ENCODE results near the gene TMEM14A.
"Not testable (repeated sequence)": the region's sequence is repeated elsewhere in the genome, so short reads cannot be mapped to it uniquely, and the experiment has no call there.

TMEM14A gene

DNA sequence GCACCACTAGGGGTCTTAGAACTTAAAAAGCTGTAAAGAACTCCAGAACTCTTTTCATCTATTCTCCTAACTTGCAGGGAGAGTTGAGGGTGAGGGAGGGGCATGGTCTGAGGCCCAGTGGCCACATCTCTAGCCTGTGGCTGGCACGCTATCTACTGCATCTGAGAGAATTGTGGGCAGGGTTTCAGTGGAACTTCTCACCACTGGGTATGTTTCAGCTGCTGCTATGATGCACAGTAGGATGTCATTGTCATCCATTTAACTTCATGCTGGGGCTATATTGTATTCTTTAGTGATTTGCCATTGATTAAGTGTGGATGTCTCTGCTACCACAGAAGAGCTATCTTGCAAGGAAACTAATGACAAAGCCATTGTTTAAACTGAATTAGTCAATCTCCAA is 4.5 kb downstream of the TMEM14A start:
- Histone ChIP-seq H3K79me2 (ENCODE audit: low read length) (no peaks in the 10 kb centered on the region), H3K4me2 (ENCODE audit: low read length) (no peak overlapping the region), H3K27me3 (ENCODE audit: low read depth, low read length) (0 out of 2 replicates have a peak, but pooled peaks cover 4% of the 10 kb centered on the region), H3K4me1 (ENCODE audit: low read length) (peaks cover 14% of the 10 kb centered on the region), H3K9me3 (ENCODE audit: insufficient read depth, low read length) (no peaks in the 10 kb centered on the region), H2AFZ (ENCODE audit: low read depth, low read length) (no peak overlapping the region), H4K20me1 (ENCODE audit: insufficient read depth, low read length) (no peaks in the 10 kb centered on the region), H3K36me3 (replicated peaks; ENCODE audit: low read depth, low read length) (peaks cover 10% of the 10 kb centered on the region), H3K9ac (ENCODE audit: low read length) (no peak overlapping the region), H3K27ac (ENCODE audit: low read length) (no peak overlapping the region), H3K4me3 (ENCODE audit: low read length) (no peak overlapping the region)
- TF ChIP-seq CTCF (IDR thresholded peaks at IDR 0.05; ENCODE audit: low read depth, low read length) (no peak), EZH2phosphoT487 (IDR thresholded peaks at IDR 0.05; ENCODE audit: low read depth) (no peak)

DNA sequence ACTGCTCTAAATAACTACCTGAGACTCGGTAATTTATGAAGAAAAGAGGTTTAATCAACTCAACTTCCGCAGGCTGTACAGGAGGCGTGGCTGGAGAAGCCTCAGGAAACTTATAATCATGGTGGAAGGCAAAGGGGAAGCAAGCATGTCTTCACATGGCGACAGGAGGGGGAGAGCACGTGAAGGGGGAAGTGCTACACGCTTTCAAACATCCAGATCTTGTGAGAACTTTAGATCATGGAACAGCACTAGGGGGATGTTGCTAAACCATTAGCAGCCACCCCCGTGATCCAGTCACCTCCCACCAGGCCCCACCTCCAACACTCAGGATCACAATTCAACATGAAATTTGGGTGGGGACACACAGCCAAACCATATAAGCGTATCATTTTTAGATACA is 5.7 kb downstream of the TMEM14A start:
- H3K27me3 ChIP-seq (ENCODE audit: low read depth, low read length); H3K4me2 ChIP-seq (ENCODE audit: low read length); H3K79me2 ChIP-seq (ENCODE audit: low read length): not testable (repeated sequence)

GRCh38 chr6:52681416-52681815 is 10.5 kb downstream of the TMEM14A start:
- Histone ChIP-seq H3K27me3 (ENCODE audit: low read depth, low read length) (no peaks in the 10 kb centered on the region), H3K79me2 (ENCODE audit: low read length) (no peaks in the 10 kb centered on the region), H3K9me3 (ENCODE audit: insufficient read depth, low read length) (no peaks in the 10 kb centered on the region), H3K27ac (ENCODE audit: low read length) (no peak overlapping the region), H3K4me3 (ENCODE audit: low read length) (no peak overlapping the region), H2AFZ (ENCODE audit: low read depth, low read length) (no peak overlapping the region), H3K4me2 (ENCODE audit: low read length) (no peak overlapping the region), H3K9ac (ENCODE audit: low read length) (no peak overlapping the region), H3K4me1 (ENCODE audit: low read length) (no peaks in the 10 kb centered on the region), H3K36me3 (replicated peaks; ENCODE audit: low read depth, low read length) (peaks cover 18% of the 10 kb centered on the region), H4K20me1 (ENCODE audit: insufficient read depth, low read length) (no peaks in the 10 kb centered on the region)
- no peak for TF ChIP-seq EZH2phosphoT487 (IDR thresholded peaks at IDR 0.05; ENCODE audit: low read depth)
- TF ChIP-seq CTCF (IDR thresholded peaks at IDR 0.05; ENCODE audit: low read depth, low read length), result no peak

More for the DNA sequence above, 5.7 kb downstream of the TMEM14A start:
- H3K4me3 ChIP-seq (ENCODE audit: low read length); H3K4me1 ChIP-seq (ENCODE audit: low read length); H3K9me3 ChIP-seq (ENCODE audit: insufficient read depth, low read length); H3K9ac ChIP-seq (ENCODE audit: low read length); H4K20me1 ChIP-seq (ENCODE audit: insufficient read depth, low read length); H3K27ac ChIP-seq (ENCODE audit: low read length); H2AFZ ChIP-seq (ENCODE audit: low read depth, low read length): not testable (repeated sequence)
- peaks cover 10% of the 10 kb centered on the region for H3K36me3 ChIP-seq (replicated peaks; ENCODE audit: low read depth, low read length)

DNA sequence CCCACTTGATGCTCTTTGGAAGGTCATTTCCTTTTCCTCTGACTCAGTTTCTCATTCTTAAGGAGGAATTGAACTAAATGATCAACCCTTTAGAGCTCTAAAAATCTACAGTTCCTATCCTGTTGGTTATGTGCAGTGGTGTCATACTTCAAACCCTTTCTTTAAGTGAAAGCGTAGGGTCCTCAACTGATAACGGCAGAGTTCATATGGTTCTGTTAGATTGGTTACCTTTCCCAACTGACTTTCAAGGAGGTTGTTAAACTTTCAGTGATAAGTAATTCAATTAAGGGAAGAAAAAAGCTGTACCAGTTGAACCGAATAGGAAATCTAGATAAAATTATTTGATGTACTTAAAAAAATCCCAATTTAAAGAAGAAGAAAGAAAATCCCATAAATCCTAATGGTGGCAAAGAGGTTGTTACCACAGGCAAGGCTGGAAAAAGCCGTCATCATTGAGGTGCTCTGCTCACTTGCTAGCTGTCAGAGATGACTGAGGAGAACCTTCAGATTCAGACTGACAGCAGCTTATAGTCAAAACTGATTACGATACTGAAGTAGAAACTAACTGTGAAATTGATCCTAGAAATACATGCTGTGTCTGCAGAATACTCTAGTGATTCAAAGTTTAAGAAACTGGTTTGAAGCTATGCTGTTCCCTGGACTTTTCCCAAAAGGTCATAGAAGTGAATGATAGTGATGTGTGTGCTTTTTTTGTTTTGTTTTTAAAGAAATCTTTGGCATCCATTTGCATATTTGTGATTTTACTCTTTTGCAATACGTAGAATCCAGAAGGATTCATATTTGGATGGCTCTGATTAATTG is 16.2 kb downstream of the TMEM14A start:
- H3K4me3 ChIP-seq (ENCODE audit: low read length), result no peak overlapping the region
- H4K20me1 ChIP-seq (ENCODE audit: insufficient read depth, low read length), result no peaks in the 10 kb centered on the region
- no peaks in the 10 kb centered on the region for H3K9me3 ChIP-seq (ENCODE audit: insufficient read depth, low read length)
- no peaks in the 10 kb centered on the region for H3K79me2 ChIP-seq (ENCODE audit: low read length)
- H3K4me2 ChIP-seq (ENCODE audit: low read length), result no peak overlapping the region
- H3K4me1 ChIP-seq (ENCODE audit: low read length), result peaks cover 6% of the 10 kb centered on the region
- no peaks in the 10 kb centered on the region for H3K27me3 ChIP-seq (ENCODE audit: low read depth, low read length)
- TF ChIP-seq CTCF (IDR thresholded peaks at IDR 0.05; ENCODE audit: low read depth, low read length), result no peak
- no peak for TF ChIP-seq EZH2phosphoT487 (IDR thresholded peaks at IDR 0.05; ENCODE audit: low read depth)
- H3K27ac ChIP-seq (ENCODE audit: low read length), result no peak overlapping the region
- peaks cover 5% of the 10 kb centered on the region for H3K36me3 ChIP-seq (replicated peaks; ENCODE audit: low read depth, low read length)
- no peak overlapping the region for H2AFZ ChIP-seq (ENCODE audit: low read depth, low read length)
- H3K9ac ChIP-seq (ENCODE audit: low read length), result no peak overlapping the region

Data from OCI-LY3 (cell line).